ENCODE results near the gene COMMD4.
A peak's percentile ranks its signal among the peaks of the same experiment; 100 is the strongest.
"Not testable (repeated sequence)": the region's sequence is repeated elsewhere in the genome, so short reads cannot be mapped to it uniquely, and the experiment has no call there.

COMMD4 gene

GRCh38 chr15:75335705-75336355 lies at the start of gene COMMD4:
COMMD4 (plus strand) TSS chr15:75336063; CDS start chr15:75336090, 27 bp downstream.
- peak; percentile 81 for DNase-seq

- not testable (repeated sequence) for DNase-seq
Measured at GRCh38 chr15:75293660-75294059, 42.2 kb upstream of the COMMD4 start.

- DNase-seq = not testable (repeated sequence)
Measured at GRCh38 chr15:75298541-75299310, 37.1 kb upstream of the COMMD4 start.

- DNase-seq = not testable (repeated sequence)
Measured at GRCh38 chr15:75299311-75299688, 36.6 kb upstream of the COMMD4 start.

- not testable (repeated sequence) for DNase-seq
Measured at GRCh38 chr15:75300026-75300425, 35.8 kb upstream of the COMMD4 start.

- DNase-seq = no peak
Measured at GRCh38 chr15:75302318-75302717, 33.5 kb upstream of the COMMD4 start.

GRCh38 chr15:75302753-75303152 lies 33.1 kb upstream of the COMMD4 start:
- not testable (repeated sequence) for DNase-seq

GRCh38 chr15:75306188-75306587 lies 29.7 kb upstream of the COMMD4 start:
- no peak for DNase-seq

GRCh38 chr15:75307778-75308390 lies 28.0 kb upstream of the COMMD4 start:
- no peak for DNase-seq

- no peak for DNase-seq
Measured at GRCh38 chr15:75309711-75310110, 26.2 kb upstream of the COMMD4 start.

- not testable (repeated sequence) for DNase-seq
Measured at GRCh38 chr15:75312548-75312947, 23.3 kb upstream of the COMMD4 start.

GRCh38 chr15:75313116-75313845 lies 22.6 kb upstream of the COMMD4 start:
- no peak for DNase-seq

- no peak for DNase-seq
Measured at GRCh38 chr15:75314552-75315290, 21.1 kb upstream of the COMMD4 start.

- DNase-seq = not testable (repeated sequence)
Measured at GRCh38 chr15:75319231-75319897, 16.5 kb upstream of the COMMD4 start.

- DNase-seq = no peak
Measured at GRCh38 chr15:75321711-75322110, 14.2 kb upstream of the COMMD4 start.

- no peak for DNase-seq
Measured at GRCh38 chr15:75325922-75326321, 9.9 kb upstream of the COMMD4 start.

- no peak for DNase-seq
Measured at GRCh38 chr15:75327005-75327404, 8.9 kb upstream of the COMMD4 start.

GRCh38 chr15:75327491-75327890 lies 8.4 kb upstream of the COMMD4 start:
- DNase-seq = no peak

GRCh38 chr15:75328493-75329314 lies 7.2 kb upstream of the COMMD4 start:
- no peak for DNase-seq

GRCh38 chr15:75329571-75329970 lies 6.3 kb upstream of the COMMD4 start:
- no peak for DNase-seq

- DNase-seq = not testable (repeated sequence)
Measured at GRCh38 chr15:75332093-75332492, 3.8 kb upstream of the COMMD4 start.

Data from stimulated activated naive CD4-positive, alpha-beta T cell treated with Interleukin-2 at 50 U/mL for 16 hours (primary cell).